HG03064 (cell line): ENCODE measurements around the gene SRBD1.
A peak's percentile ranks its signal among the peaks of the same experiment; 100 is the strongest.

Experiments
- ATAC-seq: cut with Tn5 transposase; IDR thresholded peaks from one replicate; pipeline ENCODE4 v1.9.1; 2021; ENCODE audit warnings: low read depth; ENCODE audit not compliant: unreplicated experiment

SRBD1 gene, protein sequence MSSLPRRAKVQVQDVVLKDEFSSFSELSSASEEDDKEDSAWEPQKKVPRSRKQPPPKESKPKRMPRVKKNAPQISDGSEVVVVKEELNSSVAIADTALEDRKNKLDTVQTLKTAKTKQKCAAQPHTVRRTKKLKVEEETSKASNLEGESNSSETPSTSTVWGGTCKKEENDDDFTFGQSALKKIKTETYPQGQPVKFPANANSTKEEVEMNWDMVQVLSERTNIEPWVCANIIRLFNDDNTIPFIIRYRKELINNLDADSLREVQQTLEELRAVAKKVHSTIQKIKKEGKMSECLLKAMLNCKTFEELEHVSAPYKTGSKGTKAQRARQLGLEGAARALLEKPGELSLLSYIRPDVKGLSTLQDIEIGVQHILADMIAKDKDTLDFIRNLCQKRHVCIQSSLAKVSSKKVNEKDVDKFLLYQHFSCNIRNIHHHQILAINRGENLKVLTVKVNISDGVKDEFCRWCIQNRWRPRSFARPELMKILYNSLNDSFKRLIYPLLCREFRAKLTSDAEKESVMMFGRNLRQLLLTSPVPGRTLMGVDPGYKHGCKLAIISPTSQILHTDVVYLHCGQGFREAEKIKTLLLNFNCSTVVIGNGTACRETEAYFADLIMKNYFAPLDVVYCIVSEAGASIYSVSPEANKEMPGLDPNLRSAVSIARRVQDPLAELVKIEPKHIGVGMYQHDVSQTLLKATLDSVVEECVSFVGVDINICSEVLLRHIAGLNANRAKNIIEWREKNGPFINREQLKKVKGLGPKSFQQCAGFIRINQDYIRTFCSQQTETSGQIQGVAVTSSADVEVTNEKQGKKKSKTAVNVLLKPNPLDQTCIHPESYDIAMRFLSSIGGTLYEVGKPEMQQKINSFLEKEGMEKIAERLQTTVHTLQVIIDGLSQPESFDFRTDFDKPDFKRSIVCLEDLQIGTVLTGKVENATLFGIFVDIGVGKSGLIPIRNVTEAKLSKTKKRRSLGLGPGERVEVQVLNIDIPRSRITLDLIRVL

DNA sequence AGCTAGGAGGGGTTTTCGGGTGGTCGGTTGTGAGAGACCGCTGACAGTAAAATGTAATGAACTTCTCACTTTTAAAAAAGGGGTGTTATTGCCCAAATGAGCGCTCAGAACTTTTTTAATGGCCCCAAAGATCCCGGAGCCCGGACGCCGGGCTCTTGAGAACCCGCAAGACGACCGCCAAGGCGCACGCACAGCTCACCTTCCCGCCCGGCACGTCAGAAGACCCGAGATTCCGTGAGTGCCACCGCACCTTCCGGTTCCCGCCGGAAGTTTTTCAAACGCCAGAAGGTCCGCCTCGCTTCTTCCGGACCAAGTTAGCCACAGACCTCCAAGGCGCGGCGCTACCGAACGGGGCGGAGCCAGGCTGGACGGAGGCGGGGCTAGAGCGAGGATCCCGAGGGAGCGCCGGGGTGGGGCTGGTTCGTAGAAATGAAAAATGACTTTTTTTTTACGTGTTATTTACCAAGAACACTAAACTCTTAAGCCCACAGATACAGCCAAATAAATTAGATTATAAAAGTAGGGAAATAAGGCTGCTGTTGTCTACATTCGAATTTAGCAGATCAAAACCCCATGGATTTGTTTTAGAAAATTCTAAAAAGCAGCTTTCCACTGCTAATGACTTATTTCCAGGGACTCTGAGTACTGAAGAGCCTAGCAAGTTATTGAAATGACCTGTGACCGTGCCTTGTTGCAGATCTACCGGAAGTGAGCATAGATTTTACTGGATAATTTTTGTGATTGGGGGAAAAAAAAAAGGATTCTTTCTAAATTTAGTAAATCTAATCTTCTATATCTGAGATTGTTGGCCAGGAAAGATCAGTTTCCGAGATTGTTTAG lies at the start of gene SRBD1:
SRBD1 (minus strand) TSS at position 248 of the 840 bp plus-strand sequence. CDS start 5,826 bp downstream, outside the sequence.
- ATAC-seq: peak; percentile 86

DNA sequence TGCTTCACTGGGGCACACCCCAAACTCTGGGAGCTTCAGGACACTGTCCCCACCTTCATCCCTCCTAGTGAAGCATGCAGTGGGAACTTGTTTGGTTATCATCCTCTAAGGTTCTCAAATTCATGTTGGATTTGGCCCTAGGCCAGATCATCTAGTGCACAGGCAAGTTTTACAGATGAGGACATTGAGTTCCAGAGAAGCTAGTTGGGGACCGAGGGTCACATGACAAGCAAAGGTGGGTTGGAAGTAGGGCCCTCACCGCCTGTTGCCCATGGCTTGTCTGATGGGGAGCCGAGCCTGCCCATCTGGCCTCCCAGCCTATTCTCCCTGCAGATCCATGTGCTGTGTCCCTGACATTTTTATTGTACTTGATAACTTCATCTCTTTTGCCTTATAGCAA lies 43.2 kb upstream of the SRBD1 start:
- no peak for ATAC-seq

- ATAC-seq: no peak
Measured at GRCh38 chr2:45653122-45653913, 42.3 kb upstream of the SRBD1 start.

DNA sequence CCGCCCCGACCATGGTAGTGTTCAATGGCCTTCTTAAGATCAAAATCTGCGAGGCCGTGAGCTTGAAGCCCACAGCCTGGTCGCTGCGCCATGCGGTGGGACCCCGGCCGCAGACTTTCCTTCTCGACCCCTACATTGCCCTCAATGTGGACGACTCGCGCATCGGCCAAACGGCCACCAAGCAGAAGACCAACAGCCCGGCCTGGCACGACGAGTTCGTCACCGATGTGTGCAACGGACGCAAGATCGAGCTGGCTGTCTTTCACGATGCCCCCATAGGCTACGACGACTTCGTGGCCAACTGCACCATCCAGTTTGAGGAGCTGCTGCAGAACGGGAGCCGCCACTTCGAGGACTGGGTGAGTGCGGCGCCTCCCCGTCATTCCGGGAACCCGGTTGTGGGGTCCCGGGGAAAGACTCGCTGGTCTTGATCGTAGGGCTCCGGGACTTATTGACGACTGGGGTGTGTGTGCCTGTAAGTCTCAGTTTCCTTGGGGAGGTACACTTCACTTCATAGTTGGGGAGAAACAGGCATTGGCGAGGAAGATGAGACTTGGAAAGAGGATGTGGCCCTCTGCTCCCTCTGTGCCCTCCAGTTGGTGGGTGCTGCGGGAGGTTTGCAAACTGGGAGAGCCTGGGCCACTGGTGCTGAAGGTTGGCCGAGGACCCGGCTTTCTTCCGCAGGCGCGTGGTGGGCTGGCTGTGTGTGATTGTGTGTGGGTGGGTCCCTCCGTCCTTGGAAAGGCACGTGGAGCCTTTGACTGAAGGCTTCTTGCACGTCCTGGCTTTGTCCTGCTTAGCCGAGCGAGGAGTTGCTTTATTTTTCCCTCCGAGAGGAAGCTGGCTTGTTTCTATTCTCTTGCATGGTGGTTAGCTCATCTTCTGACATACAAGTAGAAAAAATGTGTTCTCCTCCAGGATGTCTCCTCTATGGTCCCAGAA lies 41.3 kb upstream of the SRBD1 start:
- no peak for ATAC-seq

GRCh38 chr2:45651415-45652089 lies 40.5 kb upstream of the SRBD1 start, which contains the start of gene PRKCE:
Gene PRKCE, plus strand, starts transcription at chr2:45651675.
- ATAC-seq: peak; percentile 5

DNA sequence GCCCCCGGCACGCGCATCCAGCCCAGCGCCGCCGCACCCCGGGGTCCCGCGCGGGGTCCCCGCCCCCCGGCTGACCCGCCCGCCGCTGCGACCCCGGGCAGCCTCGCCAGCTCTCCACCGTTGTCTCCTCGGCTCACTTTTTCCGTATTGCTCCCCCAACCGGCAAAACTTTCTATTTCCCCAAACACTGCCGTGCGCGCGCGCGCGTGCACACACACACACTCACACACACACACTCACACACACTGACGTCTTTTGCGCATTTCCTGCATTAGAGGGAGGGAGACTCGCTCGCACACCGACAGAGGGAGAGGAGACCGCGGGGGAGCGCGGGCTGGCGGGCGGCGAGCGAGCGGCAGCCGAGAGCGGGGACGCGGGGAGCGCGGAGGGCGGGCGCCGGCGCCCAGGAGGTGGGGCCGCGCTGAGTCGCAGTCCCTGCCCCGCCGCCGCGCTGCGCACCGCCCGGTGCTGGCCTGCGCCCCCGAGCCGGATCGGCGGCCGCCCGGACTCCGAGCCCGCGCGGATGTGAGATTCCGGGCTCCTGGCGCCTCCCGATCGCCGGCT lies 39.9 kb upstream of the SRBD1 start:
- peak; percentile 47 for ATAC-seq

- peak; percentile 18 for ATAC-seq
Measured at GRCh38 chr2:45649858-45650811, 39.1 kb upstream of the SRBD1 start.

GRCh38 chr2:45649462-45649857 lies 38.4 kb upstream of the SRBD1 start:
- ATAC-seq: no peak

- no peak for ATAC-seq
Measured at GRCh38 chr2:45648636-45649035, 37.6 kb upstream of the SRBD1 start.

- ATAC-seq: no peak
Measured at GRCh38 chr2:45647986-45648520, 37.0 kb upstream of the SRBD1 start.

- no peak for ATAC-seq
Measured at GRCh38 chr2:45647356-45647755, 36.3 kb upstream of the SRBD1 start.

- no peak for ATAC-seq
Measured at GRCh38 chr2:45646289-45646688, 35.2 kb upstream of the SRBD1 start.

DNA sequence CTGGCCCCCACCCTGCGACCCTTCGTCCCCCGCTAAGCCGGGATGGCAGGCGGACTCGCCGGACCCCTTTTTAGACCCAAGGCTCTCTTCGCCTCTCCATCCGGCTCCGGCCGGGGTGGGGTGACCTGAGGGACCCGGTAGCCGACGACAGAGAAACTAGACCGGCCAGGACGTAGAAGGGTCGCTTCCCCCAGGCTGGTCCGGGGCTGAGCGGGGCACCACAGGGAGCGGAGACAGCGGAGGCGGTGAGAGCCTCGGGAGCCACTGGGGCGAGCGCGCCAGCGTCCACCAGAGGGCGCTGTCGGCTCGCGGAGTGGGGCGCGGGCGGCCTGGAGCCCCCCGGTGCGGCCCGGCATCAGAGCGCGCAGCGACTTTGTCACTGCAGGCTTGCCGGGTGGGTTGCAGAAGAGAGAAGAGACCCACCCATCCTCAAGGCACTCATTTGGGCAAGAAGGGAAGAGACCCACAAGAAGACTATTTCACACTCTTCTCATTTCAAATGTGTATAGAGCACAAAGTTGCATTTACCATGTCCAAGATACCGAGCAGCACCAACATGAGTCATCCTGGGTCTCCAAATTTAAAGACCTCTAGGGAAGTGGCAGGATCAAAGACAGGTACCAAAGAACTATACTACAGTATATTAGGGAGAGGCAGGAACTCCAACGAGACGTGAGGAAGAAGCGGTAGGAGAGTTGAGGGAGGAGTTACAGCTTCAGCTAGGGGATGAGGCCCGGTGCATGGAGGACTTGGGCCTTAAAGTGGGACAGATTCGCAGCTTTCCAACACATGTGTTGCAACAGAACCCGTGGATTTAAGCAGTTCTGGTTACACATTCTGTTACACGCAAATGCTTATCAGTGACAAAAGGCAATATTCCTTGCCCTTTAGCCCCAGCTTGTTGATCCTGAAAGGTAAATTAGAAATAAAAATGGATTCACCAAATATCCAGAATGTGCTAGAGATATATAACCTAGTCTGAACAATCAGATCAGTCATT lies 32.8 kb upstream of the SRBD1 start:
- ATAC-seq: peak; percentile 67

- ATAC-seq: no peak
Measured at GRCh38 chr2:45643095-45643494, 32.0 kb upstream of the SRBD1 start.

GRCh38 chr2:45640576-45640975 lies 29.5 kb upstream of the SRBD1 start:
- ATAC-seq: no peak
